ENCODE results near the gene C1orf105. TPM values are rescaled to one million over a fixed set of nuclear protein-coding genes. Genes with fewer than 3 reads are reported as not detected.

The C1orf105 gene
- total and polyA plus RNA-seq, 2 of the 8 experiments (the other 6 are each of a cell fraction or from before 2014, with no cell fraction given), result not detected

- Histone ChIP-seq H2BK15ac (ENCODE audit: low read length) (no peak overlapping the region), H2BK20ac (ENCODE audit: low read length) (no peak overlapping the region), H2AK5ac (ENCODE audit: low read depth, low read length) (no peak overlapping the region), H2BK5ac (ENCODE audit: low read depth, low read length) (no peak overlapping the region), H3K23ac (ENCODE audit: insufficient read length) (no peak overlapping the region), H4K20me1 (replicated peaks in 1 of 2; ENCODE audit: control insufficient read depth in 1 of 2, insufficient read depth in 2 of 2, low read length in 2 of 2) (no peaks in the 10 kb centered on the region), H4K91ac (replicated peaks; ENCODE audit: insufficient read length, low read length) (no peak overlapping the region), H3K56ac (replicated peaks; ENCODE audit: insufficient read length, low read depth, low read length) (no peak overlapping the region), H2BK120ac (replicated peaks; ENCODE audit: low read depth, low read length) (no peak overlapping the region), H2BK12ac (ENCODE audit: low read depth, low read length) (no peak overlapping the region), H3K36me3 (ENCODE audit: control insufficient read depth in 2 of 4, insufficient read depth in 4 of 4, low read length in 3 of 4) (no peaks in the 10 kb centered on the region), H3K18ac (ENCODE audit: extremely low read depth, low read length) (no peak overlapping the region), H3K79me2 (ENCODE audit: control insufficient read depth in 1 of 2, insufficient read depth in 2 of 2, low read length in 2 of 2) (no peaks in the 10 kb centered on the region), H2AFZ (ENCODE audit: low read length) (no peak overlapping the region), H3K4ac (replicated peaks; ENCODE audit: insufficient read length, low read depth, low read length) (no peak overlapping the region), H3K27ac (ENCODE audit: low read depth, low read length) (no peak overlapping the region), H3K14ac (ENCODE audit: insufficient read length) (no peak overlapping the region), H3K79me1 (ENCODE audit: low read depth, low read length) (no peaks in the 10 kb centered on the region), H3K9me3 (ENCODE audit: insufficient read depth in 2 of 2, low read depth in 1 of 2, low read length in 1 of 2) (no peaks in the 10 kb centered on the region), H3K23me2 (ENCODE audit: low read depth, low read length) (no peaks in the 10 kb centered on the region), H3K9ac (replicated peaks in 1 of 4; ENCODE audit: extremely low read depth in 1 of 4, low read depth in 3 of 4, low read length in 3 of 4) (no peak overlapping the region), H3K4me2 (ENCODE audit: insufficient read depth in 1 of 2, low read depth in 2 of 2, low read length in 2 of 2) (no peak overlapping the region), H3K27me3 (replicated peaks in 1 of 4; ENCODE audit: control insufficient read depth in 3 of 4, extremely low read depth in 1 of 4, insufficient read depth in 3 of 4, low read length in 3 of 4) (no peaks in the 10 kb centered on the region), H3K4me3 (ENCODE audit: extremely low read depth in 1 of 4, insufficient read depth in 2 of 4, low read depth in 3 of 4, low read length in 4 of 4) (no peak overlapping the region), H3K4me1 (replicated peaks in 1 of 4; ENCODE audit: control insufficient read depth in 3 of 4, insufficient read depth in 4 of 4, low read length in 3 of 4) (no peaks in the 10 kb centered on the region), H4K8ac (ENCODE audit: extremely low read depth, insufficient read depth, low read length) (no peak overlapping the region), H4K5ac (ENCODE audit: insufficient read length, low read depth, low read length) (no peak overlapping the region)
- CTCF ChIA-PET (ENCODE audit: partially characterized antibody), result interaction anchor here (0.6 to 1.5 kb wide), 3 partner anchors 24 to 520 kb away, joined by 3 to 4 read pairs (median 3); no protein-coding TSS in a partner anchor
- POLR2A ChIA-PET (ENCODE audit: partially characterized antibody), result no interaction called here
- 90% methylated on average over 3 of the region's 3 CpGs; no CpG with 5 or more reads in 1 of the 2 experiments for WGBS, 2 experiments (ENCODE audit: extremely low coverage in 1 of 2, insufficient coverage in 1 of 2, insufficient read length in 1 of 2, insufficient replicate concordance in 2 of 2, low coverage in 1 of 2, low lambda C conversion rate in 2 of 2, missing lambda C conversion rate in 1 of 2)
- no peak for DNase-seq (ENCODE audit: low read depth in 1 of 2, low spot score in 2 of 2)
- FAIRE-seq, result no peak
- TF ChIP-seq BRCA1 (IDR thresholded peaks at IDR 0.05; ENCODE audit: low read depth, low read length) (no peak), KDM5A (IDR thresholded peaks at IDR 0.05; ENCODE audit: low read length) (no peak), TEAD4 (IDR thresholded peaks at IDR 0.05; ENCODE audit: low read depth, low read length) (no peak), GABPA (IDR thresholded peaks at IDR 0.05; ENCODE audit: borderline replicate concordance, insufficient read depth, low read length) (no peak), YY1 (IDR thresholded peaks at IDR 0.05; ENCODE audit: low read depth, low read length) (no peak), RXRA (IDR thresholded peaks at IDR 0.05; ENCODE audit: insufficient read depth, low read depth, low read length) (no peak), BACH1 (IDR thresholded peaks at IDR 0.05; ENCODE audit: low read length) (no peak), SIRT6 (IDR thresholded peaks at IDR 0.05; ENCODE audit: low read length) (no peak), RFX5 (IDR thresholded peaks at IDR 0.05; ENCODE audit: borderline replicate concordance, low read depth, low read length) (no peak), CBX5 (IDR thresholded peaks at IDR 0.05; ENCODE audit: low read depth, low read length) (no peak), TCF12 (IDR thresholded peaks at IDR 0.05; ENCODE audit: low read depth, low read length) (no peak), GTF2F1 (IDR thresholded peaks at IDR 0.05; ENCODE audit: borderline replicate concordance, low read depth, low read length) (no peak), KDM4A (IDR thresholded peaks at IDR 0.05; ENCODE audit: low read depth, low read length, severe bottlenecking) (no peak), HDAC2 (IDR thresholded peaks at IDR 0.05; ENCODE audit: borderline replicate concordance in 1 of 2, low read depth in 2 of 2, low read length in 2 of 2) (no peak)
- TF ChIP-seq, protein P1, sequence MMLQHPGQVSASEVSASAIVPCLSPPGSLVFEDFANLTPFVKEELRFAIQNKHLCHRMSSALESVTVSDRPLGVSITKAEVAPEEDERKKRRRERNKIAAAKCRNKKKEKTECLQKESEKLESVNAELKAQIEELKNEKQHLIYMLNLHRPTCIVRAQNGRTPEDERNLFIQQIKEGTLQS (IDR thresholded peaks at IDR 0.05; ENCODE audit: insufficient read depth, low read depth, low read length), result no peak
Measured at GRCh38 chr1:172473302-172473701, 52.8 kb downstream of the C1orf105 start.
